Breast epithelium (tissue), 4 donors: Measurements from ENCODE around the gene CNTNAP5. TPM values are rescaled to one million over a fixed set of nuclear protein-coding genes. Genes with fewer than 3 reads are reported as not detected.

Source experiments
- DNase-seq, 2 donors: peaks; one replicate each; pipeline ENCODE4 v3.0.0-alpha.2; 2019; ENCODE audit warnings: low spot score in 2 of 2
- H3K27ac ChIP-seq, 2 donors: fragments of 200-600 bp; sonication (generic) in 1 of 2; one replicate each; pipeline ENCODE4 v1.5.1; 2016 to 2019; ENCODE audit warnings: mild to moderate bottlenecking in 1 of 2
- H3K27me3 ChIP-seq, 2 donors: fragments of 200-600 bp; sonication (generic) in 1 of 2; one replicate each; pipeline versions ENCODE4 v1.5.1 to v1.6.0; 2017 to 2019; ENCODE audit warnings: control low read depth in 1 of 2, mild to moderate bottlenecking in 1 of 2
- H3K36me3 ChIP-seq: fragments of 200-600 bp; one replicate; pipeline ENCODE4 v1.5.1; 2019
- H3K4me1 ChIP-seq, 2 donors: fragments of 200-600 bp; sonication (generic); one replicate each; pipeline ENCODE4 v1.5.1; 2016 to 2019; ENCODE audit warnings: control low read depth in 1 of 2
- H3K4me3 ChIP-seq, 3 donors: fragments of 200-600 bp; sonication (generic); 1 replicate in 2 of 3; 2 replicates in 1 of 3; pipeline ENCODE4 v1.5.1; 2016 to 2019; ENCODE audit warnings: mild to moderate bottlenecking in 3 of 3, moderate library complexity in 2 of 3
- H3K9me3 ChIP-seq, 2 donors: fragments of 200-600 bp; sonication (generic) in 1 of 2; one replicate each; pipeline ENCODE4 v1.5.1; 2016 to 2019; ENCODE audit warnings: control low read depth in 1 of 2
- POLR2A ChIP-seq: fragments of 450-650 bp; IDR thresholded peaks from one replicate; pipeline ENCODE4 v1.6.1; 2016; ENCODE audit warnings: antibody characterized with exemption, mild to moderate bottlenecking, moderate library complexity
- POLR2AphosphoS5 ChIP-seq, 3 donors: sonication (generic); formaldehyde crosslinking; IDR thresholded peaks; one replicate each; pipeline ENCODE4 v1.6.1; 2017; ENCODE audit warnings: antibody characterized with exemption in 3 of 3
- intact Hi-C: fragments of 100-400 bp; cut with DNase I; formaldehyde crosslinking; loops from one replicate; pipeline ENCODE4 v1.15.1; 2023; ENCODE audit warnings: low total_unique reads
- total RNA-seq, 3 donors: library from RNA; depleted of rRNA; stranded (reverse); fragments of >200 nt; gene quantifications; one replicate each; pipeline ENCODE4 v1.1.0, GENCODE V29; 2016
- TF ChIP-seq, protein P1 (sequence below), 3 donors: fragments of 450-650 bp; IDR thresholded peaks; one replicate each; pipeline ENCODE4 v1.5.1; 2016 to 2017; ENCODE audit warnings: antibody characterized with exemption in 3 of 3, mild to moderate bottlenecking in 3 of 3, moderate library complexity in 3 of 3

The CNTNAP5 gene
- total RNA-seq, 3 donors from 2014 or later: 0.66 TPM; not detected in 2

DNA sequence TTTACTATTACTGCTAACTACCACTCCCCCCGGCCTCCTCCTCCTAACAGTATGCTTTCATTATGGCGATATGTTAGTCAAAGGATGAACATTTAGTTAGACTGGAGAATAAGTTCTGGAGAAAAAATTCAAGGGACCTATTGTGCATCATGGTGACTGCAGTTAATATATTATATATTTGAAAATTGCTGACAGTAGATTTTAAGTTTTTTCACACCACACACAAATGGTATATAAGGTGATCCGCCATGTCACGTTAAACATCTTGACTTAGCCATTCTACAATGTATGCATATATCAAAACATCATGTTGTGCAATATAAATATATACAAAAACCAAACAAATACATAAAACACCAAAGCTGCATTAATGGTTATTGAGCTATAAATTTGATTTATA lies 873.7 kb downstream of the CNTNAP5 start:
- H3K27me3 ChIP-seq: no peaks in the 10 kb centered on the region
- no peak overlapping the region for H3K4me3 ChIP-seq
- intact Hi-C loops: no loop called here
- TF ChIP-seq POLR2A: no peak
- TF ChIP-seq, protein P1, sequence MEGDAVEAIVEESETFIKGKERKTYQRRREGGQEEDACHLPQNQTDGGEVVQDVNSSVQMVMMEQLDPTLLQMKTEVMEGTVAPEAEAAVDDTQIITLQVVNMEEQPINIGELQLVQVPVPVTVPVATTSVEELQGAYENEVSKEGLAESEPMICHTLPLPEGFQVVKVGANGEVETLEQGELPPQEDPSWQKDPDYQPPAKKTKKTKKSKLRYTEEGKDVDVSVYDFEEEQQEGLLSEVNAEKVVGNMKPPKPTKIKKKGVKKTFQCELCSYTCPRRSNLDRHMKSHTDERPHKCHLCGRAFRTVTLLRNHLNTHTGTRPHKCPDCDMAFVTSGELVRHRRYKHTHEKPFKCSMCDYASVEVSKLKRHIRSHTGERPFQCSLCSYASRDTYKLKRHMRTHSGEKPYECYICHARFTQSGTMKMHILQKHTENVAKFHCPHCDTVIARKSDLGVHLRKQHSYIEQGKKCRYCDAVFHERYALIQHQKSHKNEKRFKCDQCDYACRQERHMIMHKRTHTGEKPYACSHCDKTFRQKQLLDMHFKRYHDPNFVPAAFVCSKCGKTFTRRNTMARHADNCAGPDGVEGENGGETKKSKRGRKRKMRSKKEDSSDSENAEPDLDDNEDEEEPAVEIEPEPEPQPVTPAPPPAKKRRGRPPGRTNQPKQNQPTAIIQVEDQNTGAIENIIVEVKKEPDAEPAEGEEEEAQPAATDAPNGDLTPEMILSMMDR (IDR thresholded peaks at IDR 0.05): no peak
- TF ChIP-seq POLR2AphosphoS5 (IDR thresholded peaks at IDR 0.05): no peak
- no peaks in the 10 kb centered on the region for H3K9me3 ChIP-seq
- no peaks in the 10 kb centered on the region for H3K36me3 ChIP-seq
- no peak for DNase-seq
- no peak overlapping the region for H3K27ac ChIP-seq
- no peaks in the 10 kb centered on the region for H3K4me1 ChIP-seq

- no peaks in the 10 kb centered on the region for H3K36me3 ChIP-seq
- no peak overlapping the region for H3K4me3 ChIP-seq
- DNase-seq: no peak
- no peak overlapping the region for H3K27ac ChIP-seq
- no peaks in the 10 kb centered on the region for H3K4me1 ChIP-seq
- no peaks in the 10 kb centered on the region for H3K9me3 ChIP-seq
- no peaks in the 10 kb centered on the region for H3K27me3 ChIP-seq
- intact Hi-C loops: no loop called here
- no peak for TF ChIP-seq POLR2AphosphoS5 (IDR thresholded peaks at IDR 0.05)
- TF ChIP-seq, protein P1 (IDR thresholded peaks at IDR 0.05): no peak
- no peak for TF ChIP-seq POLR2A
These were observed 883.3 kb downstream of the CNTNAP5 start for GRCh38 chr2:124908411-124908810.

DNA sequence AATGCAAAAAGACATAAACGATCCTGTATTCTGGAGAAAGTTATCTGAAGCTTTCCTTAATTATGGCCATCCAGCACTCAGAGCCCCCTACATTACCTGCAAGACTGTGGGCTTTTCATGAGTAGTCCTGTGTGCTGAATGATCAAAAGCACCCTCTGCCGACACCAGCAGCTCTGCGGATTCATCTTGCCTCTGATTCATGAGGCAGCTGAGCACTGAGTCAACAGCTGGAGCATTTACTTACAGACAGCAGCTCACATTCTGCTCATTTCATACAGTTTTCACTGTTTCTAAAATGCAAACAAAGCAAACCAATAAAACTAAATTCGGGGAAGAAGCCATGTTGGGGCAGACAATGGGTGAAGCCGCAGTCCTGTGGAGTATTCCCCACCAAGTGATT lies 886.5 kb downstream of the CNTNAP5 start:
- no peak overlapping the region for H3K4me3 ChIP-seq
- H3K27ac ChIP-seq: no peak overlapping the region
- intact Hi-C loops: no loop called here
- H3K27me3 ChIP-seq: no peaks in the 10 kb centered on the region
- no peaks in the 10 kb centered on the region for H3K4me1 ChIP-seq
- DNase-seq: no peak
- H3K36me3 ChIP-seq: no peaks in the 10 kb centered on the region
- TF ChIP-seq POLR2AphosphoS5 (IDR thresholded peaks at IDR 0.05) (no peak), POLR2A (no peak)
- TF ChIP-seq, protein P1 (IDR thresholded peaks at IDR 0.05): no peak
- no peaks in the 10 kb centered on the region for H3K9me3 ChIP-seq

DNA sequence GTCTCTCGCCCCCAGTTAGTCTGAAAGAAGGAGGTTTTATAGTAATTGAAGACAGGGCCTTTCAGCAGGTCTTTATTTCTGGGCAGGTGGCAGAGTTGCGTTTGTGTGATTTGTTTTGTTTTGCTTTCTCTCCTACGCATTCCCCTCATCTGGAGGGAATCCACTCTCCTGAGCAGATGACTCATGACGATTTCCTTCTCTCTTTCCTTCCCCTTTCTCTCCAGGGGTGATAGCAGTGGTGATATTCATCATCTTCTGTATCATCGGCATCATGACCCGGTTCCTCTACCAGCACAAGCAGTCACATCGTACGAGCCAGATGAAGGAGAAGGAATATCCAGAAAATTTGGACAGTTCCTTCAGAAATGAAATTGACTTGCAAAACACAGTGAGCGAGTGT lies 888.8 kb downstream of the CNTNAP5 start:
- H3K4me3 ChIP-seq: no peak overlapping the region
- TF ChIP-seq, protein P1 (IDR thresholded peaks at IDR 0.05): no peak
- TF ChIP-seq POLR2A (no peak), POLR2AphosphoS5 (IDR thresholded peaks at IDR 0.05) (no peak)
- no peaks in the 10 kb centered on the region for H3K36me3 ChIP-seq
- no peaks in the 10 kb centered on the region for H3K27me3 ChIP-seq
- H3K4me1 ChIP-seq: no peaks in the 10 kb centered on the region
- H3K27ac ChIP-seq: no peak overlapping the region
- DNase-seq: no peak
- H3K9me3 ChIP-seq: no peaks in the 10 kb centered on the region
- intact Hi-C loops: no loop called here

GRCh38 chr2:124915567-124915966 lies 890.5 kb downstream of the CNTNAP5 start:
- intact Hi-C loops: no loop called here
- Histone ChIP-seq H3K9me3 (no peaks in the 10 kb centered on the region), H3K27me3 (no peaks in the 10 kb centered on the region), H3K36me3 (no peaks in the 10 kb centered on the region), H3K4me3 (no peak overlapping the region), H3K27ac (no peak overlapping the region), H3K4me1 (no peaks in the 10 kb centered on the region)
- DNase-seq: no peak
- TF ChIP-seq, protein P1 (IDR thresholded peaks at IDR 0.05): no peak
- TF ChIP-seq POLR2A (no peak), POLR2AphosphoS5 (IDR thresholded peaks at IDR 0.05) (no peak)
